HUES6 (cell line): Measurements from ENCODE around the gene LMF1.

Experiments used
- H3K27ac ChIP-seq: 2 replicates; pipeline ENCODE4 v1.7.0; 2013; ENCODE audit warnings: low read depth, mild to moderate bottlenecking, low read length, inconsistent platforms
- H3K27me3 ChIP-seq: 2 replicates; pipeline ENCODE4 v1.6.1; 2013; ENCODE audit warnings: low read length; ENCODE audit not compliant: control insufficient read depth, insufficient read depth
- H3K36me3 ChIP-seq: 2 replicates; pipeline ENCODE4 v1.6.1; 2013; ENCODE audit warnings: low read length; ENCODE audit not compliant: control insufficient read depth, insufficient read depth
- H3K4me1 ChIP-seq: 2 replicates; pipeline ENCODE4 v1.6.1; 2013; ENCODE audit warnings: low read length; ENCODE audit not compliant: control insufficient read depth, insufficient read depth
- H3K4me3 ChIP-seq: 2 replicates; pipeline ENCODE4 v1.5.1; 2013; ENCODE audit warnings: low read depth, low read length
- H3K9ac ChIP-seq: one replicate; pipeline ENCODE4 v1.6.1; 2013; ENCODE audit warnings: mild to moderate bottlenecking, low read length
- H3K9me3 ChIP-seq: 2 replicates; pipeline ENCODE4 v1.6.1; 2013; ENCODE audit warnings: low read depth, low read length; ENCODE audit not compliant: control insufficient read depth, insufficient read depth

Gene LMF1

DNA sequence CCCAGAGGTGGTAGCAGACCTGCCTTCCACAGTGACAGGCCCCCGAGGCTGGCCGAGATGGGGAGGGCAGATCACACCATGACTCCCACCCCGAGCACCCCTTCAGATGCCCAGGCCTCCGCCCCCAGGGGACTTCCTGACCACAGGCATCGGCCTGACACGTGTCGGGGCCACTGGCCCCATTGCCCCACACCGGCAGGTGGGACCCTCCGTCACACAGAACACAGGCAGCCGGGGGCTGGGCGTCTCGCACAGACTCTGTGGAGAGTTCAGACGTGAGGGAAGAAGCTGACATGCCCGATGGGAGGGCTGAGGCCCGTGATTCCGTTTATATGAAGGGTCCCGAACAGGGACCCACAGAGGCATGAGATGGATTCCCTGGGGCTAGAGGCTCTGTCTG lies 118.9 kb downstream of the LMF1 start:
- Histone ChIP-seq H3K9me3 (peaks cover 36% of the 10 kb centered on the region), H3K4me1 (no peaks in the 10 kb centered on the region), H3K27ac (no peak overlapping the region), H3K36me3 (no peaks in the 10 kb centered on the region), H3K4me3 (no peak overlapping the region), H3K9ac (no peak overlapping the region), H3K27me3 (no peaks in the 10 kb centered on the region)

GRCh38 chr16:851209-851810 lies 119.5 kb downstream of the LMF1 start:
- no peaks in the 10 kb centered on the region for H3K36me3 ChIP-seq
- no peaks in the 10 kb centered on the region for H3K4me1 ChIP-seq
- no peak overlapping the region for H3K9ac ChIP-seq
- no peaks in the 10 kb centered on the region for H3K27me3 ChIP-seq
- H3K4me3 ChIP-seq: no peak overlapping the region
- H3K9me3 ChIP-seq: peaks cover 37% of the 10 kb centered on the region
- no peak overlapping the region for H3K27ac ChIP-seq

- Histone ChIP-seq H3K27ac (no peak overlapping the region), H3K4me3 (no peak overlapping the region), H3K36me3 (no peaks in the 10 kb centered on the region), H3K9me3 (peaks cover 37% of the 10 kb centered on the region), H3K4me1 (no peaks in the 10 kb centered on the region), H3K27me3 (no peaks in the 10 kb centered on the region), H3K9ac (no peak overlapping the region)
Observed at GRCh38 chr16:850668-851067, 120.1 kb downstream of the LMF1 start.

- Histone ChIP-seq H3K9ac (no peak overlapping the region), H3K9me3 (peaks cover 37% of the 10 kb centered on the region), H3K27ac (no peak overlapping the region), H3K4me1 (no peaks in the 10 kb centered on the region), H3K27me3 (no peaks in the 10 kb centered on the region), H3K4me3 (no peak overlapping the region), H3K36me3 (no peaks in the 10 kb centered on the region)
Observed at GRCh38 chr16:848510-849253, 122.1 kb downstream of the LMF1 start.

DNA sequence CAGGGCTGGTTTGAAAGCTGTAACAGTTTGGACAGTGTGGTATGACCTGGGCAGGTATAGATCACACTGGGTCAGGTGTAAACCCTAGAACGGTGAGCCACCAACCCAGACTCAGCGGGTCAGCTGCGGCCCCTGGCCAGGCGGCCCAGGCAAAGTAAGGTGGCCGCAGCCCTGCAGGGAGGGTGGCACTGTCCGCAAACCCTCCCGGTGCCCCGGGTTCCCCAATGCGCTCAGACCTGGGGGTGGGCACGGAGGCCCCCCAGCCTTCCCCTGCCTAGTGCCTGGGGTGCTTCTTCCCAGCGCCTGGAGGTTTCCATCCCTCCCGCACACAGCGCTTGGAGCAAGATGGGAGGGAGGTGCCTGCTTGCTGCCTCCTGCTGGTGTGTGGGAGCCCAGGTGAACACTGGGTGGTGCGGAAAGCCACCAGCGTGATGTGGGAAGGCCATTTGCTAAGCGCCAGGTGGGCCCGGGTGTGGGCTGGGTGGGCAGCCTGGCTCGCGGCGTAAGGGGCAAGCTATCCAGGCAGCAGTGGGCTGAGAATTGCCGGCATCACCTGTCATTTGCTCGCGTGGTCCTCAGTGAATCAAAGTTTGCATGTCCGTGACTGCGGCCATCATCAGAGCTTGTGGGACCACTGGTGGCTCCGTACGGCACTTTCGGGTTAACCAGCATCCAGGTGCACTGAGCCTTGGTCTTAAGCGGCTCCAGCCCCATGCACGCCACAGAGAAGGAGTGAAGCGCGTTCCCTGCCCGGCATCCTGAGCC lies 122.9 kb downstream of the LMF1 start:
- H3K9me3 ChIP-seq: peaks cover 37% of the 10 kb centered on the region
- H3K27ac ChIP-seq: no peak overlapping the region
- H3K27me3 ChIP-seq: no peaks in the 10 kb centered on the region
- no peak overlapping the region for H3K9ac ChIP-seq
- no peaks in the 10 kb centered on the region for H3K4me1 ChIP-seq
- H3K4me3 ChIP-seq: no peak overlapping the region
- H3K36me3 ChIP-seq: no peaks in the 10 kb centered on the region

DNA sequence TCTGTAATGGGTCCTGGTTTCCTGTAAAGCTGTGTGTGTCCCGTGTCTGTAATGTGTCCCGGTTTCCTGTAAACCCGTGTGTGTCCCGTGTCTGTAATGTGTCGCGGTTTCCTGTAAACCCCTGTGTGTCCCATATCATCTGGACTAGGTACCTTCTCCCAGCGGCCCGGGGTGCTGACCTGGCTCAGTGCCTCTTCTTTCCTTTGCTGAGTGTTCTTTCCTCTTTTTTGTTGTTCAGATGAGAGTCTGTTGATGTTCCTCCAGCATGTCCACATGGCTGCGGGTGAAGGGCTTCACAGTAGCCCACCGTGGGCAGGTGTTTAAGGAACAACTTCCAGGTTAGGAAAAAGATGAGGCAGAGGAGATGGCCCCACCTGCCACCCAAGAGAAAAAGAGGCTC lies 123.6 kb downstream of the LMF1 start:
- H3K9me3 ChIP-seq: peaks cover 37% of the 10 kb centered on the region
- no peaks in the 10 kb centered on the region for H3K27me3 ChIP-seq
- H3K9ac ChIP-seq: no peak overlapping the region
- H3K27ac ChIP-seq: no peak overlapping the region
- H3K4me3 ChIP-seq: no peak overlapping the region
- H3K36me3 ChIP-seq: no peaks in the 10 kb centered on the region
- H3K4me1 ChIP-seq: no peaks in the 10 kb centered on the region

- no peaks in the 10 kb centered on the region for H3K4me1 ChIP-seq
- no peak overlapping the region for H3K27ac ChIP-seq
- no peak overlapping the region for H3K9ac ChIP-seq
- no peaks in the 10 kb centered on the region for H3K27me3 ChIP-seq
- H3K4me3 ChIP-seq: no peak overlapping the region
- no peaks in the 10 kb centered on the region for H3K36me3 ChIP-seq
- H3K9me3 ChIP-seq: peaks cover 24% of the 10 kb centered on the region
Observed at GRCh38 chr16:845351-845745, 125.4 kb downstream of the LMF1 start.

GRCh38 chr16:844638-845350 lies 126.0 kb downstream of the LMF1 start:
- H3K4me3 ChIP-seq: no peak overlapping the region
- H3K36me3 ChIP-seq: no peaks in the 10 kb centered on the region
- H3K9me3 ChIP-seq: peaks cover 18% of the 10 kb centered on the region
- H3K9ac ChIP-seq: no peak overlapping the region
- no peaks in the 10 kb centered on the region for H3K4me1 ChIP-seq
- H3K27me3 ChIP-seq: no peaks in the 10 kb centered on the region
- no peak overlapping the region for H3K27ac ChIP-seq

GRCh38 chr16:843771-844170 lies 127.0 kb downstream of the LMF1 start:
- H3K27me3 ChIP-seq: no peaks in the 10 kb centered on the region
- no peak overlapping the region for H3K27ac ChIP-seq
- H3K36me3 ChIP-seq: no peaks in the 10 kb centered on the region
- no peak overlapping the region for H3K4me3 ChIP-seq
- H3K4me1 ChIP-seq: no peaks in the 10 kb centered on the region
- H3K9ac ChIP-seq: no peak overlapping the region
- peaks cover 12% of the 10 kb centered on the region; the same call in 1 of the 2 replicates for H3K9me3 ChIP-seq

- Histone ChIP-seq H3K9ac (no peak overlapping the region), H3K9me3 (peaks cover 6% of the 10 kb centered on the region; the same call in 1 of the 2 replicates), H3K4me3 (no peak overlapping the region), H3K27me3 (no peaks in the 10 kb centered on the region), H3K27ac (no peak overlapping the region), H3K36me3 (no peaks in the 10 kb centered on the region), H3K4me1 (no peaks in the 10 kb centered on the region)
Observed at GRCh38 chr16:842711-843560, 127.8 kb downstream of the LMF1 start.
